Measurements from ENCODE around the gene UBE2E2. TPM values are rescaled to one million over a fixed set of nuclear protein-coding genes. Genes with fewer than 3 reads are reported as not detected.

The UBE2E2 gene
- total and polyA plus RNA-seq, 2 donors (not counting 1 experiment from before 2014, with no cell fraction given) = 16.0 to 45.0 TPM

GRCh38 chr3:23389089-23389488 lies 186.0 kb downstream of the UBE2E2 start:
- H3K36me3 ChIP-seq (replicated peaks in 1 of 2; ENCODE audit: control extremely low read depth in 1 of 2, control insufficient read depth in 1 of 2, extremely low read depth in 1 of 2, insufficient read depth in 2 of 2, low read length in 1 of 2) = no peaks in the 10 kb centered on the region
- ATAC-seq (ENCODE audit: low read depth) (no peak), DNase-seq (no peak)
- H3K9me3 Mint-ChIP-seq (ENCODE audit: insufficient read depth) = no peaks in the 10 kb centered on the region
- H3K4me3 ChIP-seq (ENCODE audit: control extremely low read depth in 1 of 5, extremely low read depth in 1 of 5, insufficient read depth in 1 of 5, low read depth in 2 of 5, low read length in 4 of 5) = no peak overlapping the region
- H3K9ac ChIP-seq (ENCODE audit: low read length) = no peak overlapping the region
- no peak overlapping the region for H3K27ac Mint-ChIP-seq
- 40% methylated on average over 1 of the region's 5 CpGs for WGBS (ENCODE audit: insufficient coverage)
- H3K27me3 ChIP-seq (replicated peaks in 1 of 4; ENCODE audit: control extremely low read depth in 1 of 4, control insufficient read depth in 3 of 4, insufficient read depth in 4 of 4, low read length in 3 of 4) = no peaks in the 10 kb centered on the region
- intact Hi-C loops (cut with micrococcal nuclease) = no loop called here
- H3K79me2 ChIP-seq (ENCODE audit: control insufficient read depth, insufficient read depth, low read length) = peaks cover 69% of the 10 kb centered on the region
- no peak overlapping the region for H2AFZ ChIP-seq (ENCODE audit: insufficient read depth, low read depth, low read length, poor library complexity, severe bottlenecking)
- H3K4me1 Mint-ChIP-seq = peaks cover 67% of the 10 kb centered on the region
- no peaks in the 10 kb centered on the region for H3K27me3 Mint-ChIP-seq
- H3K27ac ChIP-seq (ENCODE audit: low read length in 2 of 2) = no peak overlapping the region
- ChIA-PET POLR2A (no interaction called here), CTCF (no interaction called here)
- H3K4me2 ChIP-seq (replicated peaks; ENCODE audit: low read depth, low read length, poor library complexity, severe bottlenecking) = peak overlapping the region; percentile 15
- no peak for TF ChIP-seq CTCF (IDR thresholded peaks at IDR 0.05)
- TF ChIP-seq EZH2 (IDR thresholded peaks at IDR 0.05; ENCODE audit: borderline replicate concordance, insufficient read depth, low read depth, low read length, poor library complexity, severe bottlenecking) = no peak
- peak overlapping the region; percentile 9 for H3K4me3 Mint-ChIP-seq
- peaks cover 30 to 55% of the 10 kb centered on the region in 2 donors for H3K4me1 ChIP-seq (ENCODE audit: control insufficient read depth in 2 of 2, insufficient read depth in 2 of 2, low read length in 2 of 2)
- peaks cover 11% of the 10 kb centered on the region for H4K20me1 ChIP-seq (ENCODE audit: control insufficient read depth, insufficient read depth, low read length, poor library complexity, severe bottlenecking)
- H3K9me3 ChIP-seq (ENCODE audit: control extremely low read depth in 1 of 3, control insufficient read depth in 2 of 3, insufficient read depth in 1 of 3, low read length in 2 of 3) = no peaks in the 10 kb centered on the region

- H3K27me3 Mint-ChIP-seq = no peaks in the 10 kb centered on the region
- DNase-seq (peak; percentile 17), ATAC-seq (ENCODE audit: low read depth) (no peak)
- intact Hi-C loops (cut with micrococcal nuclease) = no loop called here
- H3K79me2 ChIP-seq (ENCODE audit: control insufficient read depth, insufficient read depth, low read length) = peaks cover 69% of the 10 kb centered on the region
- H3K4me1 ChIP-seq (ENCODE audit: control insufficient read depth in 2 of 2, insufficient read depth in 2 of 2, low read length in 2 of 2) = peaks cover 33 to 55% of the 10 kb centered on the region in 2 donors
- peaks cover 70% of the 10 kb centered on the region for H3K4me1 Mint-ChIP-seq
- peak overlapping the region; percentile 38 for H3K27ac Mint-ChIP-seq
- H3K9ac ChIP-seq (ENCODE audit: low read length) = no peak overlapping the region
- peak overlapping the region; percentile 15 for H3K4me2 ChIP-seq (replicated peaks; ENCODE audit: low read depth, low read length, poor library complexity, severe bottlenecking)
- no peaks in the 10 kb centered on the region for H3K9me3 Mint-ChIP-seq (ENCODE audit: insufficient read depth)
- H3K9me3 ChIP-seq (ENCODE audit: control extremely low read depth in 1 of 3, control insufficient read depth in 2 of 3, insufficient read depth in 1 of 3, low read length in 2 of 3) = no peaks in the 10 kb centered on the region
- H2AFZ ChIP-seq (ENCODE audit: insufficient read depth, low read depth, low read length, poor library complexity, severe bottlenecking) = no peak overlapping the region
- no peaks in the 10 kb centered on the region for H3K27me3 ChIP-seq (replicated peaks in 1 of 4; ENCODE audit: control extremely low read depth in 1 of 4, control insufficient read depth in 3 of 4, insufficient read depth in 4 of 4, low read length in 3 of 4)
- ChIA-PET POLR2A (interaction anchor here (1.0 kb wide), 1 partner anchor 33 kb away, joined by 3 read pairs; no protein-coding TSS in a partner anchor), CTCF (no interaction called here)
- TF ChIP-seq CTCF (IDR thresholded peaks at IDR 0.05) (no peak), EZH2 (IDR thresholded peaks at IDR 0.05; ENCODE audit: borderline replicate concordance, insufficient read depth, low read depth, low read length, poor library complexity, severe bottlenecking) (no peak)
- 0% methylated on average over 1 of the region's 3 CpGs for WGBS (ENCODE audit: insufficient coverage)
- H4K20me1 ChIP-seq (ENCODE audit: control insufficient read depth, insufficient read depth, low read length, poor library complexity, severe bottlenecking) = peaks cover 11% of the 10 kb centered on the region
- H3K4me3 ChIP-seq (ENCODE audit: control extremely low read depth in 1 of 5, extremely low read depth in 1 of 5, insufficient read depth in 1 of 5, low read depth in 2 of 5, low read length in 4 of 5) = no peak overlapping the region
- no peak overlapping the region for H3K27ac ChIP-seq (ENCODE audit: low read length in 2 of 2)
- H3K36me3 ChIP-seq (replicated peaks in 1 of 2; ENCODE audit: control extremely low read depth in 1 of 2, control insufficient read depth in 1 of 2, extremely low read depth in 1 of 2, insufficient read depth in 2 of 2, low read length in 1 of 2) = no peaks in the 10 kb centered on the region
- peak overlapping the region; percentile 17 for H3K4me3 Mint-ChIP-seq
Observed at GRCh38 chr3:23389686-23390085, 186.6 kb downstream of the UBE2E2 start.

All from B cell (primary cell).